GM19240 (cell line): ENCODE data around the gene MAPK8.

Experiments
- DNase-seq: peaks from one replicate; pipeline ENCODE4 v3.0.0; 2011; ENCODE audit warnings: low spot score; ENCODE audit not compliant: insufficient read length

The MAPK8 gene

GRCh38 chr10:48447356-48448215 is 141.1 kb downstream of the MAPK8 start:
- no peak for DNase-seq

- DNase-seq = no peak
Observed at GRCh38 chr10:48448796-48449195, 142.3 kb downstream of the MAPK8 start.

GRCh38 chr10:48449501-48450232 is 143.2 kb downstream of the MAPK8 start:
- DNase-seq = no peak

GRCh38 chr10:48450233-48450740 is 143.8 kb downstream of the MAPK8 start:
- DNase-seq = no peak

GRCh38 chr10:48450741-48451466 is 144.4 kb downstream of the MAPK8 start:
- DNase-seq = no peak

- DNase-seq = no peak
Observed at GRCh38 chr10:48451969-48452878, 145.7 kb downstream of the MAPK8 start.

GRCh38 chr10:48452879-48453412 is 146.5 kb downstream of the MAPK8 start:
- DNase-seq = no peak

- DNase-seq = no peak
Observed at GRCh38 chr10:48453451-48454301, 147.2 kb downstream of the MAPK8 start.

- DNase-seq = no peak
Observed at GRCh38 chr10:48454302-48455054, 148.0 kb downstream of the MAPK8 start.

- no peak for DNase-seq
Observed at GRCh38 chr10:48455055-48455391, 148.5 kb downstream of the MAPK8 start.

GRCh38 chr10:48455392-48456151 is 149.1 kb downstream of the MAPK8 start:
- no peak for DNase-seq

GRCh38 chr10:48456361-48456804 is 149.9 kb downstream of the MAPK8 start:
- no peak for DNase-seq

- no peak for DNase-seq
Observed at GRCh38 chr10:48456808-48457761, 150.6 kb downstream of the MAPK8 start.

- DNase-seq = no peak
Observed at GRCh38 chr10:48457949-48458661, 151.6 kb downstream of the MAPK8 start.

- no peak for DNase-seq
Observed at GRCh38 chr10:48458662-48459048, 152.2 kb downstream of the MAPK8 start.
